Coronary artery (tissue), 2 donors: ENCODE measurements around the gene FUOM.

Experiments
- DNase-seq: peaks from one replicate; pipeline ENCODE4 v3.0.0-alpha.2; 2017; ENCODE audit warnings: low spot score
- H3K27ac ChIP-seq, 2 donors: fragments of 200-600 bp; sonication (generic); one replicate each; pipeline ENCODE4 v1.5.1; 2016 to 2019
- H3K4me3 ChIP-seq: fragments of 200-600 bp; sonication (generic); 2 replicates; pipeline ENCODE4 v1.5.1; 2016; ENCODE audit warnings: mild to moderate bottlenecking, moderate library complexity
- TF ChIP-seq, protein P1 (sequence below): fragments of 200-600 bp; sonication (generic); IDR thresholded peaks from one replicate; pipeline ENCODE4 v1.5.1; 2019; ENCODE audit warnings: antibody characterized with exemption

The FUOM gene

DNA sequence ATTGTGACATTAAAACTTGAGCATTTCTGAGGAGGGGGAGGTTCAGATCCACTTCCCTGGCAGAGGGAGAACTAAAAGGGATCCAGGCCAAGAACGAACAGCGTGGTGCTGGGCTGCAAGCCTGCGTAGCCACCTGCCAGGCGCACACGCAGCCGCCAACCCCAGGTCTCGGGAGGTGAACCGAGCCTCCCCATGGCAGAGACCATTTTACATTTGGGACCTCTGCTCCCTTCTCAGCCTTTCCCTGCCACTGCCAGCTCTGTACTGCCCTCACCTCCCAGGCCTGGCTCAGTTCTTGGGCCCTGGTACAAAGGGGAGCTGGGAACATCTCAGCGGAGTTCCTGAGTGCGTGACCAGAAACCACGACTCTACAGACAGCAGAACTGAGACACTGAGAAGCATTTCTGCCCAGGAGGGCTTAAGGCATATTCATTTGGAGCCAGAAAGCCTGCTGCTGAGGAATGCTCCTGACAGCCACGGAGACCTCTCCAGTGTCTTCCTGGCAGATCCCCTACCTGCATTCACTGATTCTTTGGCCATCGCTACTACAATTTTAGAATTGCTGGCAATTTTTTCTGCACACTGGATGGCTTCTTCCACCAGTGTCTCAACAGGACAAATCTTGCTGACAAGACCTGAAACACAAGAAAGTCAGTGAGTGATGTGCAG, 7.8 kb upstream of the FUOM start:
- Histone ChIP-seq H3K27ac (no peak overlapping the region), H3K4me3 (no peak overlapping the region)
- TF ChIP-seq, protein P1, sequence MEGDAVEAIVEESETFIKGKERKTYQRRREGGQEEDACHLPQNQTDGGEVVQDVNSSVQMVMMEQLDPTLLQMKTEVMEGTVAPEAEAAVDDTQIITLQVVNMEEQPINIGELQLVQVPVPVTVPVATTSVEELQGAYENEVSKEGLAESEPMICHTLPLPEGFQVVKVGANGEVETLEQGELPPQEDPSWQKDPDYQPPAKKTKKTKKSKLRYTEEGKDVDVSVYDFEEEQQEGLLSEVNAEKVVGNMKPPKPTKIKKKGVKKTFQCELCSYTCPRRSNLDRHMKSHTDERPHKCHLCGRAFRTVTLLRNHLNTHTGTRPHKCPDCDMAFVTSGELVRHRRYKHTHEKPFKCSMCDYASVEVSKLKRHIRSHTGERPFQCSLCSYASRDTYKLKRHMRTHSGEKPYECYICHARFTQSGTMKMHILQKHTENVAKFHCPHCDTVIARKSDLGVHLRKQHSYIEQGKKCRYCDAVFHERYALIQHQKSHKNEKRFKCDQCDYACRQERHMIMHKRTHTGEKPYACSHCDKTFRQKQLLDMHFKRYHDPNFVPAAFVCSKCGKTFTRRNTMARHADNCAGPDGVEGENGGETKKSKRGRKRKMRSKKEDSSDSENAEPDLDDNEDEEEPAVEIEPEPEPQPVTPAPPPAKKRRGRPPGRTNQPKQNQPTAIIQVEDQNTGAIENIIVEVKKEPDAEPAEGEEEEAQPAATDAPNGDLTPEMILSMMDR, result no peak
- DNase-seq, result no peak

DNA sequence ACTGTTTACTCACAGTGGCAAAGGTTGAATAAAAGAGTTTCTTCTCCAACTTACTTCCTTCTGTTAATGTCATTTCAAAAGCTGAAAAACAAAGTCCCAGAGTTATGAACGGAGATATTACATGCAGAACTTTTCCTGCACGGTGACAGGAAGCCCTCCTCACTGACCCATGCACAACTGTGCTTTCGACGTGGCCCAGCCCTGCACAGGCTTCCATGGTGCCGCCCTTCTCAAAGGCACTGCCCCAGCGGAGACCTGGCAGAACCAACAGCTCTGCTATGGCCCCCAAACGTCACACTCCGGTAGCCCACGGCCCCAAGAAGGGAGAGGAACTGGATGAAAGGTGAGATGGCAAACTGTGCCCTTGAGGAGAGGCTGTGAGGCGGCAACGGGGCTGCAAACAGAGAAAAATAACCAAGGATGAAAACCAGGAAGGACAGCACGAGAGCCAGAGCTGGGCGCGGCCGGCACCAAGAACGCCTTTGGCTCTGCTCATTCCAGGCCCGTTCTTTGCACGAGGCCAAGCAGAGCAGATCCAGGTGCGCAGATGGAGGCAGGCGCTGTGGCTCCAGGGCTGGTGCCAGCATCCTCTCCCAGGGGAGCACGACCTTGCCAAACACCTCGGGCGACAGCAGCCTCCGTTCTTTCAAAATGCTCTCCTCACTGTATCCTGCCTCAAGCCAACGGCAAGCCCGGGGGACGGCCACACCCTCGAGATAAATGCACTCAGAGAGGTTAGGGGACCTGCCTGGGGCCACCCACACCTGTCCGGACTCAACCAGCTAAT, 7.0 kb upstream of the FUOM start:
- no peak overlapping the region for H3K27ac ChIP-seq
- no peak for DNase-seq
- no peak overlapping the region for H3K4me3 ChIP-seq
- TF ChIP-seq, protein P1, result no peak

DNA sequence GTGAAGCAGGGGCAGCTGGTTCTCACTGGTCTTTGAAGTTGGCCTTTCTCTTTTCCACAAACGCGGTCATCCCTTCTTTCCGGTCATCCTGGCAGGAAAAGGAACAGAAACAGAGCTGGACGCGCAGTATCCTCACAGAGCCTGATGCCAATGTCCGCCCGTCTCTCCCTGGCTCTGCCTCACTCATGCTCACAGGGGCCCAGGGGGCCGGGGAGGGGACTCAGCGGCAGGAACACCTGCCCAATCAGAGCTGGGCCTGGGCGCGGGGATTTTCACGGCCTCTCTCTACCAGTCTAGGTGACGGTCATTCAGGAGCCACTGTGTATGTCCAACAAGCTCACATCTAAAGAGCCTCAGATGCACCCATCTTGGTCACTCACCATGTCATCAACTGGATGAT, 5.0 kb upstream of the FUOM start:
- Histone ChIP-seq H3K27ac (no peak overlapping the region), H3K4me3 (no peak overlapping the region)
- no peak for DNase-seq

DNA sequence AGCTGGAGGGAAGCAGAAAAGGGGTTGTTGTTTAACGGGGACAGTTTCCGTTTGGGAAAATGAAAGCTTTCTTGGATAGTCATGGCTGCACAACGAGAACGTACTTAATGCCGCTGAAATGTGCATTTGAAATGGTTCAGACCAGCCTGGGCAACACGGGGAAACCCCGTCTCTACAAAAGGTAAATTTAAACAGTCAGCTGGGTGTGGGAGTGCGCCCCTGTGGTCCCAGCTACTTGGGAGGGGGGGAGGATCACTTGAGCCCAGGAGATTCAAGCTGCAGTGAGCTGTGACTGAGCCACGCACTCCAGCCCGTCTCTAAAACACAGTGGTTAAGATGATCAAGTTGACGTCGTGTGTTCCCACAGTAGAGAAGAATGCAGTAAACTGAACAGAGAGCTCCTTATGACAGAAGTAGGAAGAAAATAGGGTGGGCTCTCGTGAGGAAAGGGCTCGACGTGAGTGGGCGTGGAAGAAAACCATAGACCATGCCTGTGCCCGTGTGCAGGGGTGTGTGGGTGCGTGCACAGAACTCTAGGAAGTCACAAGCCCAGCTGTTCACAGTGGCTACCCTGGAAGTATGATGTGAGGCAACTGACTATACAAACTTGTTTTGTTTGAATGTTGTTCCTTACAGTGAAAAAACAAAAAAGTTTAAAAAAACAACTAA, 4.1 kb upstream of the FUOM start:
- Histone ChIP-seq H3K27ac (no peak overlapping the region), H3K4me3 (no peak overlapping the region)
- TF ChIP-seq, protein P1, result no peak
- DNase-seq, result no peak

More for the DNA sequence above, 5.0 kb upstream of the FUOM start:
- TF ChIP-seq, protein P1, result no peak

DNA sequence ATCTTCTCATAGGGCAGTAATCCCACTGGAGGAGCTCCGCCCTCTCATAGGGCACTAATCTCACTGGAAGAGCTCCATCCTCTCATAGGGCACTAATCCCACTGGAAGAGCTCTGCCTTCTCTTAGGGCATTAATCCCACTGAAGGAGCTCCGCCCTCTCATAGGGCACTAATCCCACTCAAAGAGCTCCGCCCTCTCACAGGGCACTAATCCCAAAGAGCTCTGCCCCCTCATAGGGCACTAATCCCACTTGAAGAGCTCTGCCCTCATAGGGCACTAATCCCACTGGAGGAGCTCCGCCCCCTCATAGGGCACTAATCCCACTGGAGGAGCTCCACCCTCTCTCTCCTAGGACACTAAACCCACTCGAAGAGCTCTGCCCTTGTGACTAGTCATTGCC, 3.4 kb upstream of the FUOM start:
- Histone ChIP-seq H3K27ac (no peak overlapping the region), H3K4me3 (no peak overlapping the region)
- DNase-seq, result no peak
- TF ChIP-seq, protein P1, result no peak

DNA sequence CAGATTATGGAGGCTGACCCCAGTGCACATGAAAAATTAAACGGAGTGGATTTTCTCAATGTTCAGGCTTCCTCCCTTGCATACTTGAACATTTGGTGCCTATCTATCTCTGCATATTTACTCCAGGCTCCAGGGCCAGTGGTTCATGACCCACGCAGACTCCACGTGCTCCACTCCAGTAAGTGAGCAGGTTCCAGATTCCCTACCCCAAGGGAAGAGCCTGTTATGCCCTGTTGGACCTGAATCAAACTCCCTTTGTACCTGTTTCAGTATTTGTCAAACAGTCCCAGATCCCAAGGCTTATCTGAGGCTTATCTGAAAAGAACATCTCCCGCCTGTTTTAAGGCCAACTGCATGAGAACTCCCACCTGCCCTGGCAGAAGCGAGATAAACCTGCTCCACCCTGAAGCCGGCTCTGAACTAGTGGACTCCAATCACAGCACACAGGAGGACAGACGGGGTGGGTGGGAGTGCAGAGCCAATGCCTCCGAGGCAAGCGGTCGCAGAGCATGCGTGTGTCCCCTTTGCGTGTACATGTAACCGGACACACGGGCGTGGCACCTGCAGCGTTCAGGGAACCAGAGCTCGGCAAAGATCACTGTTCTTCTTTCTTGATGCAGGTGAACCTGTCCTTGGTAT, 2.3 kb upstream of the FUOM start:
- Histone ChIP-seq H3K27ac (no peak overlapping the region), H3K4me3 (no peak overlapping the region)
- no peak for DNase-seq
- TF ChIP-seq, protein P1, result no peak
